TTC549 (cell line): ENCODE results near the gene MT1F.
"Not testable (repeated sequence)": the region's sequence is repeated elsewhere in the genome, so short reads cannot be mapped to it uniquely, and the experiment has no call there.

Source experiments
- FAIRE-seq: peaks from 2 replicates; lab custom pipeline; 2012; peaks lifted over from hg19 to GRCh38; lab: Jason Lieb, UNC

Gene MT1F

DNA sequence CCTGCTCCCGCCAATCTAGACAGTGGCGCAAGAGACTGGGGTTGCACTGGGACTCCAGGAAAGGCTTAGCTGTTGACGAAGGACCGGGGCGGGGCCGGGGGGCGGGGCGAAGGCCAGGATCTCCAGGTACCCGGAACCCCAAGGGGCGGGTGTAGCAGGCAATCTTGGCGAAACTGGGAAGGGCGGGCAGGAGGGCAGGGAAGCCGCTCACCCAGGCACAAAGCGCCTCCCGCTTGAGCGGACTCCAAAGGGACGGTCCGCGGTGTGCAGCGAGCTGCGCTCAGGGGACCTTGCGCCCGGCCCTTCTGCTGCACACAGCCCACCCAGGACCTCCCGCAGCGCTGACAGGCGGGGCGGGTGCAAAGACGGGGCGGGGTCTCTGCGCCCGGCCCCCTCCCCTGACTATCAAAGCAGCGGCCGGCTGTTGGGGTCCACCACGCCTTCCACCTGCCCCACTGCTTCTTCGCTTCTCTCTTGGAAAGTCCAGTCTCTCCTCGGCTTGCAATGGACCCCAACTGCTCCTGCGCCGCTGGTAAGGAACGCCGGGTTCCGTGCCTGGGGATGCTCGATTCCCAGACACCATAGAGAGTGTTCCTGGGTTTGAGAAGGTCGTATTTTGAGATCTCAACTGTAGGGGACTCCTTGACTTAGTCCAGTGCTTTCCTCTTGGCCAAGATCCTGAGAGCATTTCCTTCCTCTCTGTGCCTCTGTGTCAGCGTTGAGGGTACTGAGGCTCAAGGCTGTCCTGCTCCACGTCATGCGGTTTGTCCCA, at the start of gene MT1F:
Gene MT1F, plus strand, starts transcription at position 405 of the 772 bp plus-strand sequence. Its CDS starts 100 bp downstream, at position 505.
- no peak for FAIRE-seq

DNA sequence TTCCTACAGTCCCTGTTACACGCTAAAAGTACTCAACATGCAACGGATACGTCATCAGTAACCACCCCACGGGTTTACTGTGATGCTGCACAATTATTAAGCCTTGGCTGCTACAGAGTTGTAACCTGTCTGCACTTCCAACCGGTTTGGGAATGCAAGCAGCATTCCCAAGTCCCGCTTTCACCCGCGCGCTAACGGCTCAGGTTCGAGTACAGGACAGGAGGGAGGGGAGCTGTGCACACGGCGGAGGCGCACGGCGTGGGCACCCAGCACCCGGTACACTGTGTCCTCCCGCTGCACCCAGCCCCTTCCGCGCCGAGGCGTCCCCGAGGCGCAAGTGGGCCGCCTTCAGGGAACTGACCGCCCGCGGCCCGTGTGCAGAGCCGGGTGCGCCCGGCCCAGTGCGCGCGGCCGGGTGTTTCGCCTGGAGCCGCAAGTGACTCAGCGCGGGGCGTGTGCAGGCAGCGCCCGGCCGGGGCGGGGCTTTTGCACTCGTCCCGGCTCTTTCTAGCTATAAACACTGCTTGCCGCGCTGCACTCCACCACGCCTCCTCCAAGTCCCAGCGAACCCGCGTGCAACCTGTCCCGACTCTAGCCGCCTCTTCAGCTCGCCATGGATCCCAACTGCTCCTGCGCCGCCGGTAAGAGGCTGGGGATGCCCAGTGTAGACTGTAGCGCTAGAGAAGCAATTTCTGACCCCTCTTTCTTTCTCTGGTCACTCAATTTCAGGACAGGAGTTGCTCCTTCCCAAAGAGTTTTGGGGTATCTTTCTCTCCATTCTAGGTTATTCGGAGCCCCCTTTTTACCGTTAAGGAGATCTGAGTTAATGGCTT, 49.5 kb upstream of the MT1F start, which contains the start of gene MT2A:
Gene MT2A, plus strand, starts transcription at position 542 of the 833 bp plus-strand sequence. Its CDS starts 72 bp downstream, at position 614.
- FAIRE-seq = no peak

DNA sequence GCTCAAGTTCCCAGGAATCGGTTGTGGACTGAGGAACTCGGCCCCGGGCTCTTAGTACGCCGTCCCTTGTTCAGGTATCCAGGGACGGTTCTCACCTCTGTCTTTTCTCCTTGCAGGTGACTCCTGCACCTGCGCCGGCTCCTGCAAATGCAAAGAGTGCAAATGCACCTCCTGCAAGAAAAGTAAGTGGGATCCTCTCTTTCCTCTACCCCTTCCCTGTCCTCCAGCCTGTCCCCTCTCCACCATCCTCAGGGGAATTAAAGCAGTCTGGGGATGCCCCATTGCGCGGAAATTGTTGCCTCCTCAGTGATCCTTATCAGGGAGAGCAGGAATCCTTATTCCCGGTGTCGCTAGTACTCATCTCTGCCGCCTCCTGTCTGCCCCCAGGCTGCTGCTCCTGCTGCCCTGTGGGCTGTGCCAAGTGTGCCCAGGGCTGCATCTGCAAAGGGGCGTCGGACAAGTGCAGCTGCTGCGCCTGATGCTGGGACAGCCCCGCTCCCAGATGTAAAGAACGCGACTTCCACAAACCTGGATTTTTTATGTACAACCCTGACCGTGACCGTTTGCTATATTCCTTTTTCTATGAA, 48.8 kb upstream of the MT1F start:
- FAIRE-seq = no peak

DNA sequence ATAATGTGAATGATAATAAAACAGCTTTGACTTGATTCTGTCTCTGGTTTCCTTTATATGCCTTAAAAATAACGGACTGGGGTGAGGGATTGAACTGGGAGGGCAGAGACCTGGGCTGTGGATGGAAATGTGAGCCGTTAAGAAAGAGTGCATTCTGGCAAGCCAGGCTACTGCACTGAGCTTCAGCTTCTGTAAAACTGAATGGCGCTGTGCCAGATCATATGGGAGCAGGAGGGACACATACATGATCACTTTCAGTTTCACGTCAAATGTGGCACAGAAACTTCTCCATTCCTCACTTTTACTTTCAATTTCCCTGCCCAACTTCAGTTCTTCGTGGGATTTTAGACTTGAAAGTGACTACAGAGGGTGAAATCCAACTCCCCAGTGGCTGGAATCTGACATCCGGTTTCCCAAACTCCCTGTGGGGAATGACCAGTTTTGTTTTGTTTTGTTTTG, 48.3 kb upstream of the MT1F start:
- no peak for FAIRE-seq

DNA sequence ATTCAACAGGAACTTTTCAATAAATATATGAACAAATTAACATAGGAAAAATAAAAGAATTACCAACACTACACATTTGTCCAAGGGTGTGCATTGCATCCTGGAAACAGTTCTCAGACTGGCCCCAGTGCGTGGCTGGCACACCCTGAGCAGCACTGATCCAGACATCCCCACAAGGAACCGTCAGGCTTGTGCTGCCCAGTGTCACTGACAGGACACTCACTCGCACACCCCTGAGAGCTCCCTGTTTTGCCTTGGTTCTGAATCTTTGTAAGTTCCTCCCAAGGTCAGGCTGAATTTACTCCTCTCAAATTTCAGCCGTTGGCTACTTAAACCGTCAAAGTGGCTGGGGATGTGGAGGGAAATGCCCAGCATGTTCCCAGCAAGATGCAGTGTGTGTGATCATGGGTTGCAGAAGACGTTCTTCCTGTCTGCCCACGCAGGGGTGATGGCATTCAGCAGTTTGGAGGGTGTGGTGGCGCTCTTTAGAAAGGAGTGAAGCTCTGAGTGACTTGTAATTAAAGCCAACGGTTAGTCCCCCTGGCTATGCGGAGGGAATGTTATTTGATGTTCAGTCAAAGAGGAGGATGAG, 47.6 kb upstream of the MT1F start:
- no peak for FAIRE-seq

DNA sequence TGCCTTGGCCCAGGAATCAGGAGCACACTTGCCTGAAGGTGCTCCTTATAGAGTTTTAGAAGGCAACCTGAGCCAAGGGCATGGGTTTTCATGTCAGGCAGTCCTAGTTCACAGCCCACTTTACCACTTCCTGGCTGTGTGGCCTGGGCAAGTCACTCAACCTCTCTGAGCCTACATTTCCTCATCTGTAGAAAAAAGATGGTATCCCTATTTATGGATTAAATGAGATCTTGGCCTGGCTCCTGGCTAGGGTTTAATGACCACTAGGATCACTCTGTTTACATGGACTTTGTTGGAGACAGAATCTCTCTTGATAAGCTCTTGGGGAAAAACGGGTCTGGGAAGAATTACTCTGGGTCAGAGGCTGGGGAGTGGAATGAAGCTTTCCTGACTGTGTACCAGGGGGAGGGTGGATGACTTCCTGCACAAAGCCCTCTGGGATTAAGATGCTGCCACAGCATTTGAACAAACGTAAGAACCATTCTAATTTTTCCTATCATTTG, 47.1 kb upstream of the MT1F start:
- no peak for FAIRE-seq

DNA sequence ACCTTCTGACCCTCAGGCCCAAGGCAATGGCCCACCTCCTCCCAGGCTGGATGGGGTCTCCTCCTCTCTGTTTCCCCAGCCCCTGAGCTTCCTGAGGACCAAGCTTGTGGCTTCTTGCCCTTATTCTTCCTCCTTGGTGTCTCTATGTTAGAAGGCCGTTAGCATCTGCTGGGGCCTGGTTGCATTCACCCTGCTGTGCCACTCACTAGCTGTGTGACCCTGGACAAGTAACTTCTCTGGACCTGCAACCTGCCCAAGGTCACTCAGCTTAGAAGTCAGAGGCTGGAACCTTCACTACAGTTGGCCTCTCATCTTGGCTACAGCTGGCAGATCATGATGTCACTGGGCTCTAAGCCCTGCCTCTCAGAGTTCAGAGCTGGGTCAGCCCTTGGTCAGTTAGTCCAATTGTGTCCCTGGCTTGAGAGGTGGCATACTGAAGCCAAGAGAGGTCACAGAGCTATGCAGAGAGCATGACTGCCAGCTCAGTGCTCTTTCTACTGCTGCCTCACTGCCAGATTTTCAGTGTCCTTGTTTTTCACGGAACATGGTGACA, 46.4 kb upstream of the MT1F start:
- FAIRE-seq = no peak

DNA sequence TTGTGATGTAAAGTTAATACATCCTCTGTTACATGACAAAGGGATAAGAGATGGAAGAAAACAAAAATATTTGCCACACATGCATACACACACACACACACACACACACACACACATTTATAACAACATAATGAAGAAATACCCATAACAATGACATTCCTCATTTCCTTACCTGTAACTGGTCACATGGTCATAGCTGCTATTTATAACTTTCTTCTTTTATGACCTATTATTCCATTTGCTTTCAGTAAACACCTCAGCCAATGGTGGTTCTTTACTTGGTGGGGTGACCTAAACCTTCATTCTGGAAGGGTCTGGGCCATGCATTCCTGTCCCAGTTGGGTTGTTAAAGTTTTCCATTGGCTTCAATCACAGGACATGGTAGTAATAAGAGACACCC, 44.1 kb upstream of the MT1F start:
- FAIRE-seq = no peak

DNA sequence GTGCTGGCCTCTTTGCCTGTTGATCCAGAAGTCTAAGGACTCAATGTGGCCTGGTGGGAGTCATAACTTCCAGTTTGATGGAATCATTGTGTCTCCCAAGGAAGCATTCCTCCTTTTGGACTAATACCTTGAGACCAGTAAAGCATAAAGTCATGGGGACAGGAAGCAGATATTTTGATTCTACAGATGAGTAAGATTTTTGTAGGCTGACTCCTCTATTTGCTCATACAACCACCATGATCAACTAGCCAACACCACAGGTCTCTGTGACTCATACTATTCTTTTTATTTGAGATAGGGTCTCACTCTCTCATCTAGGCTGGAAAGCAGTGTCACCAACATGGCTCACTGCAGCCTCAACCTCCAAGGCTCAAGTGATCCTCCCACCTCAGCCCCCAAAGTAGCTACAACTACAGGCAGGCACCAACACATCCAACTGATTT, 43.2 kb upstream of the MT1F start:
- FAIRE-seq = no peak

DNA sequence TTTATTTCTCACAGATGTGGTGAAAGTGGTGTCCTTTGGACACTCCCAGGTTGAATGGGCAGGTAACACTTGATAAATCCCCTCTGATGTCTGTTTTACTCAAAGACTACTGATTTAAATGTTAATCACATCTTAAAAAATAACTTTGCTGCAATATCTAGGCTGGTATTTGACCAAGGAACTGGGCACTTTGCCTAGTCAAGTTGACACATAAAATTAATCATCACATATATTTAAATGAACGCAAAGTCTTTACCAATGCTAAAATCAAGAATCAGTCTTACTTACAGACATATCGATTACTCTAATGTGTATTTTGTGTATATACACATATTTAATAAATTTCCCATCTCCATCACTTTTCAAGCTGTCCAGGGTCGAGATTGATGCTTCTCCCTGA, 42.4 kb upstream of the MT1F start:
- FAIRE-seq = no peak

DNA sequence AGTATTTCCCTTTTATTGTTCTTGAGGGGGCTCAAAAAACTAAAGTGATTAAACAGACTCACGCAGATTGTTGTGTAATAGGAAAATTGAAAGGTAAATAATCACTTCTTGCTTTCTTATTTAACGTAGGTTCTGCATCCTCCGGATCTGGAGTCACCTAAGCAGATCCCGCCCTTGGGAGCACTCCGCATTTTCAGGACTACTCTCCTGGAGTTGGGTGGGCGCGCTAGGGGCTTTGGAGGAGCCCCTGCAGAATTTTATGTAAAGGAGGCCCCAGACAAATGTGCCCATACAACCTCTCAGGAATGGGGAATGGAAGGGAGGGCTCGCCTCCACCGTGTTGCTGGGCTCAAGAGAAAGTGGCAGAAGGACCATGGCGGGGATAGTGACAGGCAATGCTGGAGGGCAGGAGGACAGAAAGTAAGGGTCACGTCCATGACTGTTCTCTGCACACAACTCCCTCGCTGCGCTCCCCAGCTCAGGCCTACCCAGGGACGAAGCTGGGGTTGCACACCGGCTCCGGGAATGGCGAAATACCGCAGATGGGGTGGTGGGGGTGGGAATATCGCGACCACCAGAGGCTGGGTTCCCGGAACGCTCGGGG, 41.0 kb upstream of the MT1F start:
- no peak for FAIRE-seq

DNA sequence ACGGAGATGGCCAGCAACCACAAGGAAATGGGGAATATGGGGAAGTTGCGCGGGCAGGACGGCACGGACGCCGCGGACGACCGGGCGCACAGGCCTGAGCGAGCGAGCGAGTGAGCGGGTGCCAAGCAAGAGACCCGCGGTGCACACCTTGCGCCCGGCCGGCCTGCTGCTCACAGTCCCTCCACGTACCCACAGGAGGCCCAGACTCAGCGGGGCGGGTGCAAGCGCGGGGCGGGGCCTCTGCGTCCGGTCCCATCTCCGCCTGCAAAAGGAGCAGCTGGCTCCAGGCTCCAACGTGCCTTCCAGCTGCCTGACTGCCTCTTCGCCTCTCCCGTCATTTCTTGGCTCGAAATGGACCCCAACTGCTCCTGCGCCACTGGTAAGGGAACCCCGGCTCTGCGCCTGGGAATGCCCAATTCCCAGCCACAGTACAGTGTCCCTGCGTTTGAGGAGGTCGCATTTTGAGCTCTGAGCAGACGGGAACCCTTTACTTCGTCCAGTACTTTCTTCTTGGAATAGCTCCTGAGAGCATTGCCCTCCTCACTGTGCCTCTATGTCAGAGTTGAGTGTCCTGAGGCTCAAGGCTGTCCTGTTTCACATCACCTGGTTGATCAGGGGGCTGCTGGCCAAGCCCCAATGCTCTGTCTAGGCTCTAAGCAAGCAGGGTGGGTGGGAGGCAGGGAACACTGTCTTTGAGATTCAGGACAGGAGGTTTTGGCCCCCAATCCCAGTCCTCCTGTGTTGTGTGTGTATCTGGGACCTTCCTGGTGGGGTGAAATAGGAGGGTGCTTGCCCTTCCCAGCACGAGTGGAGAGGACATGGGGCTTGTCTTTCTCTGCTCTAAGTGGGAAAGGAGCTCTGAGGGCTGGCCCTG, 40.3 kb upstream of the MT1F start:
- no peak for FAIRE-seq

DNA sequence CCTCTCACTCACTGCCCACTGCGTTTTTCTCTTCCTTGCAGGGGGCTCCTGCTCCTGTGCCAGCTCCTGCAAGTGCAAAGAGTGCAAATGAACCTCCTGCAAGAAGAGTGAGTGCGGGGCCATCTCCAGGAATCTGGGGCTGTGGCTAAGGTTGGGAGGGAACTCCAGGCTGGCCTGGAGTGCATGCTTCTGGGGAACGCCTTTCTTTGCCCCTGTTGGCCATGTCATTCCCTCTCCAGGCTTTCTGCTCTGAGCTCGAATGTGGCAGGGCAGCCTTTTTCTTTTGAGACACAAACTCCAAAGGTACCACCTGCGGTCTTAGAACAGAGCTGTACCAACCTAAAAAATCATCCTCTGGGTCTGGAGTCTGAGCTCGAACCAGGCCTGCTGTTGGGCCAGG, 39.6 kb upstream of the MT1F start:
- FAIRE-seq = no peak

DNA sequence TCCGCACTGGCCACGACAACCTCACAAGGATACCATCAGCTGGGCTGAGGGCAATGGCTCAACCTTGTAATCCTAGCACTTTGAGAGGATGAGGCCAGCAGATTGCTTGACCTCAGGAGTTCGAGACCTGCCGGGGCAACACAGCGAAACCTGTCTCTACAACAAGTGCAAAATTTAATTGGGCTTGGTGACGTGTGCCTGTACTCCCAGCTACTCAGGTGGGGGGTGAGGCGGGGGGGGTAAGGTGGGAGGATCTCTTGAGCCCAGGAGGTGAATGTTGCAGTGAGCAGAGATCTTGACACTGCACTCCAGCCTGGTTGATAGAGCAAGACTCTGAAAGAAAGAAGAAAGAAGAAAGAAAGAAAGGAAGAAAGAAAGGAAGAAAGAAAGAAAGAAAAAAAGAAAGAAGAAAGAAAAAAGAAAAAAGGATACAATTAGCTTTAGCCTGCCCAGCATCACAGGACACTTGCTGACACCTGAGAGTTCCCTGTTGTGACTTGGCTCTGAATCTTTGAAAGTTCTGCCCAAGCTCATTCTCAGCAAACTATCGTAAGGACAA, 37.3 kb upstream of the MT1F start:
- FAIRE-seq = no peak

DNA sequence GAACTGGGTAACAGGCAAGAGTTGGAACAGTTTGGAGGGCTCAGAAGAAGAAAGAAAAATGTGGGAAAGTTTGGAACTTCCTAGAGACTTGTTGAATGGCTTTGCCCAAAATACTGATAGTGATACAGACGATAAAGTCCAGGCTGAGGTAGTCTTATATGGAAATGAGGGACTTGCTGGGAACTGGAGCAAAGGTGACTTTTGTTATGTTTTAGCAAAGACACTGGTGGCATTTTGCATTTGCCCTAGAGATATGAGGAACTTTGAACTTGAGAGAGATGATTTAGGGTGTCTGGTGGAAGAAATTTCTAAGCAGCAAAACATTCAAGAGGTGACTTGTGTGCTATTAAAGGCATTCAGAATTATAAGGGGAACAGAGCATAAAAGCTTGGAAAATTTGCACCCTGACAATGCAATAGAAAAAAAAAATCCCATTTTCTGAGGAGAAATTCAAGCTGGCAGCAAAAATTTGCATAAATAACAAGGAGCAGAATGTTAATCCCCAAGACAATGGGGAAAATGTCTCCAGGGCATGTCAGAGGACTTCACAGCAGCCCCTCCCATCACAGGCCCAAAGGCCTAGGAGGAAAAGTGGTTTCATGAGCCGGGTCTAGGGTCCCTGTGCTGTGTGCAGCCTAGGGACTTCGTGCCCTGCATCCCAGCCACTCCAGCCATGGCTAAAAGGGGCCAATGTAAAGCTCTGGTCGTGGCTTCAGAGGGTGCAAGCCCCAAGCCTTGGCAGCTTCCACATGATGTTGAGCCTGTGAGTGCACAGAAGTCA, 35.9 kb upstream of the MT1F start:
- not testable (repeated sequence) for FAIRE-seq

DNA sequence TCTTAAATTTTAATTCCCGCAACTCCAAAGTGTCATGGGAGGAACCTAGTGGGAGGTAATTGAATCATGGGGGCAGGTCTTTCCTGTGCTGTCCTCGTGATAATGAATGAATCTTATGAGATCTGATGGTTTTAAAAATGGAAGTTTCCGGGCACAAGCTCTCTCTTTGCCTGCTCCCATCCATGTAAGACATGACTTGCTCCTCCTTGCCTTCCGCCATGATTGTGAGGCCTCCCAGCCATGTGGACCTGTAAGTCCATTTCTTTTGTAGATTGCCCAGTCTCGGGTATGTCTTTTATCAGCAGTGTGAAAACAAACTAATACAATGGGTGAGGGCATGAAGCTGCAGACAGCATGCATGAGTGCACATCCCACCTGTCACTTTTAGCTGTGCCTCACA, 34.6 kb upstream of the MT1F start:
- FAIRE-seq = not testable (repeated sequence)

DNA sequence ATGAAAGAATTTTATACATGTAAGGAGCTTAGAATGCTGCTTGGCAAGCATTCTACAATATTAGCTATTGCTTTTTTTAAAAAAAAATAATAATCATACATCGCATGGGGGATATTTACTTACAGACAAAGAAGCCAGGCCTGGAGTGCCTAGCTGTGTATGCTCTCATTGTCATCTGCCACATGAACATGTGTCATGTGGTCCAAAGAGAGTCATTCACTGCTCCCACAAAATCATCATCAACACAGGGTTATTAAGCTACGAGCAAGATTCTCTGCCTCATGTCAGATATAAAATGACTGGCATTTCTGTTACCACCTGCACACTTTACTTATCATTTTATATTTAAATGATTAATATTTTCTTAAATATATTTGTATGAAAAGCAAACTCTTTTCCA, 34.1 kb upstream of the MT1F start:
- FAIRE-seq = no peak

DNA sequence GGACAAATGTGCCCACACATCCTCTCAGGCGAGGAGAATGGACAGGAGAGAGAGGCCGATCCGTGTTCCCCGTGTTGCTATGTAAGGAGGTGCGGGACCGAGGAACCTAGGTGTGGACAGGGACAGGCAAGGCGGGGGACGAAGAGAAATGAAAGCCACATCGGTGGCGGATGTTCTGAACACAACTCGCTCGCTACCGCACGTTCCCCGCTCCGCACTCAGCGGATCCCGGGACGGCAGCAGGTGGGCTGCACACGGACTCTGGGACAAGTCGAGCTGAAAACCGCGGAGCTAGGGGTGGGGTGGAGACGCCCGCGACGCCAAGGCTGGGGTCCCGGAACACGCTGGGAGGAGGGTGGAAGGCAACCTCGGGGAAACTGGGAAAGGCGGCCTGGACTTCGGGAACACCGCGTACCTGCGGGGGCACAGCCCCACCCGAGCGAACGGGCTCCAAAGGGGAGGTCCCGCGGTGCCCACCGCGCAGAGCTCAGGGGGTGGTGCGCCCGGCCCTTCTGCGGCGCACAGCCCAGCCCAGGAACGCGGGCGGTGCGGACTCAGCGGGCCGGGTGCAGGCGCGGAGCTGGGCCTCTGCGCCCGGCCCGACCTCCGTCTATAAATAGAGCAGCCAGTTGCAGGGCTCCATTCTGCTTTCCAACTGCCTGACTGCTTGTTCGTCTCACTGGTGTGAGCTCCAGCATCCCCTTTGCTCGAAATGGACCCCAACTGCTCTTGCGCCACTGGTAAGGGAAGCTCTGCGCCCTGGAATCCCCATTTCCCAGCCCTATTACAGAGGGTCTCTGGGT, 32.4 kb upstream of the MT1F start, which contains the start of gene MT1E:
Gene MT1E, plus strand, starts transcription at position 642 of the 803 bp plus-strand sequence. Its CDS starts 71 bp downstream, at position 713.
- FAIRE-seq = no peak
